Subcutaneous adipose tissue (tissue), 4 donors: Measurements from ENCODE around the gene FGGY. TPM values are rescaled to one million over a fixed set of nuclear protein-coding genes. Genes with fewer than 3 reads are reported as not detected.

Source experiments
- total RNA-seq, 4 donors: library from RNA; depleted of rRNA; stranded (reverse); fragments of >200 nt; gene quantifications; one replicate each; pipeline ENCODE4 v1.1.0, GENCODE V29; 2016
- TF ChIP-seq, protein P1 (sequence below): fragments of 450-650 bp; IDR thresholded peaks from one replicate; pipeline ENCODE4 v1.5.1; 2016; ENCODE audit warnings: low read depth, mild to moderate bottlenecking, control low read depth, antibody characterized with exemption, moderate library complexity

The FGGY gene
- total RNA-seq, 4 donors from 2014 or later, result 7.8 to 19.2 (median 12.5) TPM

DNA sequence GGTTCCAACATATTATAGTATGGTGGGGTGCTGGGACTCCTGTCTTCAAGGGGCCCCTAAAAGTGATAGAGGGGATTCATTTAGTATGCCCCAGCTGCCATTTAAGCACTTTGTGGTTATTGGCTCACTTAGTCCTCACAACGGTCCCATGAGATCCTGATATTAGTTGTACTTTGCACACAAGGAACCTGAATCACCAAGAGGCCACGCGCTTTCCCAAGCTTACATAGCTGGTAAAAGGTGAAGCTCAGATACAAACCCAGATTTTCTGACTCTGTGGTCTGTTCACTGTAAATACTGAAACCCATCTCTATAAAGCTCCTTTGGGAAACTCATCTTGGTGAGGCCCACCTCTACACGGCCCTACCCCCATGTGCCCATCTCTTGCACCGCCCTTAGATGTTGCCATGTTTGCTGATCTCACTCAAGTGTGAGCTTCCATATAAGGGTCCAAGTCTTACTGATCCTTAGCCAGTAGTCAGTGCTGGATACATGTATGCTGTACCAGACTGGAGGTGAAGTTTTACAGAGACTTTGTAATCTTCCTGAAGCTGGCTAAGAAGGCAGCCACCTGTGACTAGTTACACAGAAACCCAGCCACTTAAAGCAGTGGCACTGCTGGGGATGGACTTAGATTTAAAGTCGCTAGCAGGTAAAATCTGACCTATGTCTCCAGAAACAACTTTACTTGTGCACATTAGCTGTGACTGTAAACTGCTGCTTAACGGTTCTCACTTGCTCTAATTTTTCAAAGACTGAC lies 393.5 kb downstream of the FGGY start:
- TF ChIP-seq, protein P1, sequence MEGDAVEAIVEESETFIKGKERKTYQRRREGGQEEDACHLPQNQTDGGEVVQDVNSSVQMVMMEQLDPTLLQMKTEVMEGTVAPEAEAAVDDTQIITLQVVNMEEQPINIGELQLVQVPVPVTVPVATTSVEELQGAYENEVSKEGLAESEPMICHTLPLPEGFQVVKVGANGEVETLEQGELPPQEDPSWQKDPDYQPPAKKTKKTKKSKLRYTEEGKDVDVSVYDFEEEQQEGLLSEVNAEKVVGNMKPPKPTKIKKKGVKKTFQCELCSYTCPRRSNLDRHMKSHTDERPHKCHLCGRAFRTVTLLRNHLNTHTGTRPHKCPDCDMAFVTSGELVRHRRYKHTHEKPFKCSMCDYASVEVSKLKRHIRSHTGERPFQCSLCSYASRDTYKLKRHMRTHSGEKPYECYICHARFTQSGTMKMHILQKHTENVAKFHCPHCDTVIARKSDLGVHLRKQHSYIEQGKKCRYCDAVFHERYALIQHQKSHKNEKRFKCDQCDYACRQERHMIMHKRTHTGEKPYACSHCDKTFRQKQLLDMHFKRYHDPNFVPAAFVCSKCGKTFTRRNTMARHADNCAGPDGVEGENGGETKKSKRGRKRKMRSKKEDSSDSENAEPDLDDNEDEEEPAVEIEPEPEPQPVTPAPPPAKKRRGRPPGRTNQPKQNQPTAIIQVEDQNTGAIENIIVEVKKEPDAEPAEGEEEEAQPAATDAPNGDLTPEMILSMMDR, result no peak

DNA sequence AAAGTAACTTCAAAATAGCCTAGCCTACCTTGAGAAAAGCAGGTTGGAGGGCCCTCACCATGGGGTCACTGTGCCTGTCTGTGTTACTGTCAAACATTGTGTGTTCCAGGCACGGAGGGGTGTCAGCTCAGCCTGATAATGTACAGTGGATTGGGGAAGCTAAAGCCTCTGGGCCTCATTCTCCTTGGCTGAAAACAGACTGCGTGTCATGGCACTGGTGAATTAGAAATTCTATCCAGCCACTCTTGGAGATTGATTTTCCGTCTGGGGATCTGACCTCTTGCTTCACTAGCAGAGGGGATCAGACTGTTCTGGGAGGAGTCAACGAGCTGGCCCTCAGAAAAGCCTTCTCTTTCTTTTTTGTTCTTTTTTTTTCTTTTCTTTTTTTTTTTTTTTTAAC lies 394.4 kb downstream of the FGGY start:
- TF ChIP-seq, protein P1, result no peak

- TF ChIP-seq, protein P1, result no peak
These were observed 395.7 kb downstream of the FGGY start for GRCh38 chr1:59692591-59692990.

DNA sequence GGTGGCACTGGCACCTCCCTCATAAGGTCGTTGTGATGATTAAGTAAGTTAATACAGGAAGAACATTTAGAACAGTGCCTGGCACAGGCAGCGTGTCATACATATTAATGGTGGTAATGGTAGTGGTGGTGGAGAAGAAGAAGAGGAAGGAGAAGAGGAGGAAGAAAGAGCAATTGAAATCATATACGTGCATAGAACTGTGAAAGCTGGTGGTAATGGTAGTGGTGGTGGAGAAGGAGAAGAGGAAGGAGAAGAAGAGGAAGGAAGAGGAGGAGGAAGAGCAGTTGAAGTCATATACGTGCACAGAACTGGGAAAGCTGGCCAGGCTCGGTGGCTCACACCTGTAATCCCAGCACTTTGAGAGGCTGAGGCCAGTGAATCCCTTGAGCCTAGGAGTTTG lies 396.5 kb downstream of the FGGY start:
- TF ChIP-seq, protein P1, result no peak

- TF ChIP-seq, protein P1, result no peak
These were observed 398.4 kb downstream of the FGGY start for GRCh38 chr1:59695252-59695651.

DNA sequence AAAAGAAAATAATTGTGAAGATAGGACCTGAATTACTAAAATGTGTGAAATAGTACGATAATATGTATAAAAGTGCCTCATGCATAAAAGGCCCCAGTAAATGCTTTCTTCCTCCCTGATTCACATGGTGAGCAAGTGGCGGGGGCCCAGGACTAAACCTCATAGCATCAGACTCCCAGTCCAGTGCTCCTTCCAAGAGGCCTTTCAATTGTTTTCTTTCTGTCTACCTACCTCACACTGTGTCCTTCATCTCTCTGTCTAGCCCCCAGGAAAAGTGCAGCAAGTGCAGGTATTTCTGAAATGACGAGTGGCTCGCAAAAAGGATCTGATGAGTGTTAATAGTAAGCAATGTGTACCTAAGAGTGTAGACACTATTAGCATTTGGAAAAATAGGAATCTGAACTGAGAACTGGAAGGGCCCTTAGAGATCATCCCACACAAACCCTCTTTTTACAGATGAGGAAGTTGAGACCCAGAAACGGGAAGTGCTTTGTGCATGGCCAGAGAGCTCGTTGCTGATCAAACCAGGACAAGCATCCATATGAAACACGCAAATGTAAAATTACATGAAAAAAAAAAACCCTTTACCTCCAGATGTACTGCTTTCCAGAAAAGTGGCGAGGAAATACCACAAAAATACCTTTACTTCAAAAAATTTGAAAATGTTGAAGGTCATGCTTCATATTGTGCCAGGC lies 399.7 kb downstream of the FGGY start:
- TF ChIP-seq, protein P1, result no peak

DNA sequence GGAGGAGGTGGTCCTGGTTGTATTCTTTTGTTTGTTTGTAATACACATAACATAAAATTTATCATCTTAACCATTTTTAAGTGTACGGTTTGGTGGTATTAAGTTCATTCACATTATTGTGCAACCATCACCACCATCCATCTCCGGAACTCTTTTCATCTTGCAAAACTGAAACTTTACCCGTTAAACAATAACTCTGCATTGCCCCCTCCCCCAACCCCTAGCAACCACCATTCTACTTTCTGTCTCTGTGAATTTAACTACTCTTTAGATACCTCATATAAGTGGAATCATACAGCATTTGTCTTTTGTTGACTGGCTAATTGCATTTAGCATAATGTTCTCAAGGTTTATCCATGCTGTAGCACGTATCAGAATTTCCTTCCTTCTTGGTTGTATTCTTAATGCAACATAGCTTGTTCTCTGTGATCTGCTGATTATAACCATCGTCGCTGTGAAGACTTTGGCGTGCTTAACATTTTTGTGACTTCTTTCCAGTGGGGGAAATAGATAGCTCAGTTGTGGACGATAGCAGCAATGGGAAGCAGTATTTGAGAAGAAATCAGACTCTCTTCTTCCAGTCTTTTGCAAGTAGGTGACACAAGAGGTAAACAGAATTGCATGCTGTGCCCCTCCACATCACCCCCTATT lies 400.4 kb downstream of the FGGY start:
- TF ChIP-seq, protein P1, result no peak
